Vagina (tissue), 2 donors: ENCODE data around the gene KCP.

Experiments
- POLR2AphosphoS5 ChIP-seq, 2 donors: sonication (generic); formaldehyde crosslinking; IDR thresholded peaks; one replicate each; pipeline ENCODE4 v1.9.0; 2017; ENCODE audit warnings: antibody characterized with exemption in 2 of 2, mild to moderate bottlenecking in 2 of 2, low read depth in 1 of 2; ENCODE audit not compliant: insufficient read depth in 1 of 2
- TF ChIP-seq, protein P1 (sequence below), 3 experiments: fragments of 450-650 bp in 2 of 3; fragments of 200-600 bp in 1 of 3; sonication (generic) in 1 of 3; IDR thresholded peaks; one replicate each; pipeline ENCODE4 v1.5.1; 2017 to 2019; ENCODE audit warnings: antibody characterized with exemption in 3 of 3, mild to moderate bottlenecking in 2 of 3, moderate library complexity in 2 of 3

GRCh38 chr7:128911423-128912031 is 1.0 kb upstream of the KCP start:
- TF ChIP-seq POLR2AphosphoS5 (IDR thresholded peaks at IDR 0.05; ENCODE audit: insufficient read depth in 1 of 2, low read depth in 1 of 2): no peak
- TF ChIP-seq, protein P1, sequence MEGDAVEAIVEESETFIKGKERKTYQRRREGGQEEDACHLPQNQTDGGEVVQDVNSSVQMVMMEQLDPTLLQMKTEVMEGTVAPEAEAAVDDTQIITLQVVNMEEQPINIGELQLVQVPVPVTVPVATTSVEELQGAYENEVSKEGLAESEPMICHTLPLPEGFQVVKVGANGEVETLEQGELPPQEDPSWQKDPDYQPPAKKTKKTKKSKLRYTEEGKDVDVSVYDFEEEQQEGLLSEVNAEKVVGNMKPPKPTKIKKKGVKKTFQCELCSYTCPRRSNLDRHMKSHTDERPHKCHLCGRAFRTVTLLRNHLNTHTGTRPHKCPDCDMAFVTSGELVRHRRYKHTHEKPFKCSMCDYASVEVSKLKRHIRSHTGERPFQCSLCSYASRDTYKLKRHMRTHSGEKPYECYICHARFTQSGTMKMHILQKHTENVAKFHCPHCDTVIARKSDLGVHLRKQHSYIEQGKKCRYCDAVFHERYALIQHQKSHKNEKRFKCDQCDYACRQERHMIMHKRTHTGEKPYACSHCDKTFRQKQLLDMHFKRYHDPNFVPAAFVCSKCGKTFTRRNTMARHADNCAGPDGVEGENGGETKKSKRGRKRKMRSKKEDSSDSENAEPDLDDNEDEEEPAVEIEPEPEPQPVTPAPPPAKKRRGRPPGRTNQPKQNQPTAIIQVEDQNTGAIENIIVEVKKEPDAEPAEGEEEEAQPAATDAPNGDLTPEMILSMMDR (IDR thresholded peaks at IDR 0.05): no peak
